A549 (cell line): ENCODE measurements around the gene FHL2. TPM values are rescaled to one million over a fixed set of nuclear protein-coding genes. Genes with fewer than 3 reads are reported as not detected.

ENCODE experiments used
- ATAC-seq, 2 experiments: fragments of 200-7000 bp in 1 of 2; fragments of >200 bp in 1 of 2; cut with Nextera tagmentation in 1 of 2; cut with Tn5 transposase in 1 of 2; 3 replicates each; pipeline versions ENCODE4 v1.8.0 to v1.9.1; 2018 to 2020; ENCODE audit warnings: mild to moderate bottlenecking in 1 of 2, moderate library complexity in 1 of 2
- CTCF ChIA-PET: fragments of 300-600 bp; sonication (Branson Sonifier 250); formaldehyde crosslinking; extraction: SDS; loops from one replicate; lab custom pipeline; 2021; ENCODE audit warnings: antibody characterized with exemption, inconsistent platforms; lab: Yijun Ruan, JAX
- POLR2A ChIA-PET: fragments of 350-600 bp; formaldehyde crosslinking; extraction: SDS; loops from one replicate; lab custom pipeline; 2021; ENCODE audit warnings: antibody characterized with exemption, inconsistent platforms; lab: Yijun Ruan, JAX
- DNase-seq, 2 experiments: peaks; one replicate each; pipeline versions ENCODE4 v3.0.0 to v3.0.0-alpha.2; 2011 to 2016; ENCODE audit warnings: low read depth in 1 of 2, low spot score in 1 of 2
- FAIRE-seq: peaks from 2 replicates; lab custom pipeline; 2011; peaks lifted over from hg19 to GRCh38; lab: Jason Lieb, UNC
- H3K27ac ChIP-seq, 2 experiments: fragments of >200 bp; sonication (Bioruptor Twin); formaldehyde crosslinking; 3 replicates each; pipeline ENCODE4 v1.5.1; 2016 to 2017
- H3K4me1 ChIP-seq: fragments of >200 bp; sonication (Bioruptor Twin); formaldehyde crosslinking; 3 replicates; pipeline ENCODE4 v1.6.1; 2016
- H3K4me2 ChIP-seq: fragments of >200 bp; sonication (Bioruptor Twin); formaldehyde crosslinking; 3 replicates; pipeline ENCODE4 v1.6.1; 2016
- H3K4me3 ChIP-seq: fragments of >200 bp; sonication (Bioruptor Twin); formaldehyde crosslinking; 3 replicates; pipeline ENCODE4 v1.5.1; 2016
- H3K9me3 ChIP-seq: fragments of >200 bp; sonication (Bioruptor Twin); formaldehyde crosslinking; 3 replicates; pipeline ENCODE4 v1.6.1; 2016
- BHLHE40 ChIP-seq: IDR thresholded peaks from 2 replicates; pipeline ENCODE4 v1.6.1; 2012; ENCODE audit warnings: low read depth, low read length, inconsistent platforms
- CEBPB ChIP-seq, 2 experiments: fragments of >200 bp in 1 of 2; sonication (Bioruptor Twin) in 1 of 2; formaldehyde crosslinking in 1 of 2; IDR thresholded peaks; 2 replicates each; pipeline ENCODE4 v1.6.1; 2012 to 2016
- CHD4 ChIP-seq: fragments of 200-600 bp; sonication (generic); IDR thresholded peaks from 2 replicates; pipeline ENCODE4 v1.6.1; 2016; ENCODE audit warnings: antibody characterized with exemption, mild to moderate bottlenecking, borderline replicate concordance
- EHF ChIP-seq: fragments of 250-450 bp; sonication (Bioruptor Pico); IDR thresholded peaks from 2 replicates; pipeline ENCODE4 v1.5.0; 2020; ENCODE audit warnings: mild to moderate bottlenecking
- FOSB ChIP-seq: fragments of 250-450 bp; sonication (Bioruptor Pico); IDR thresholded peaks from 2 replicates; pipeline ENCODE4 v1.5.0; 2020; ENCODE audit warnings: mild to moderate bottlenecking, moderate library complexity
- FOSL2 ChIP-seq, 2 experiments: fragments of 450-650 bp in 1 of 2; fragments of >200 bp in 1 of 2; sonication (Bioruptor Twin) in 1 of 2; formaldehyde crosslinking; IDR thresholded peaks; 2 replicates each; pipeline versions ENCODE4 v1.5.0 to v1.6.1; 2016 to 2020; ENCODE audit warnings: mild to moderate bottlenecking in 1 of 2, moderate library complexity in 1 of 2
- HDAC2 ChIP-seq: fragments of 200-600 bp; sonication (generic); IDR thresholded peaks from 2 replicates; pipeline ENCODE4 v1.6.1; 2016
- HOXA7 ChIP-seq: fragments of 250-450 bp; sonication (Bioruptor Pico); IDR thresholded peaks from 2 replicates; pipeline ENCODE4 v1.5.0; 2020; ENCODE audit warnings: mild to moderate bottlenecking, moderate library complexity
- HOXB13 ChIP-seq: fragments of 250-450 bp; sonication (Bioruptor Pico); IDR thresholded peaks from 2 replicates; pipeline ENCODE4 v1.5.0; 2020; ENCODE audit warnings: low read depth, mild to moderate bottlenecking, moderate library complexity
- MAFK ChIP-seq: fragments of 450-650 bp; IDR thresholded peaks from 2 replicates; pipeline ENCODE4 v1.6.1; 2014; ENCODE audit not compliant: partially characterized antibody
- PHF8 ChIP-seq: fragments of 200-600 bp; sonication (generic); IDR thresholded peaks from 2 replicates; pipeline ENCODE4 v1.6.1; 2016; ENCODE audit warnings: low read depth, mild to moderate bottlenecking, antibody characterized with exemption, moderate library complexity, borderline replicate concordance
- RCOR1 ChIP-seq: fragments of 150-350 bp; IDR thresholded peaks from 2 replicates; pipeline ENCODE4 v1.6.1; 2014; ENCODE audit warnings: antibody characterized with exemption, low read length, low read depth
- RFX5 ChIP-seq: fragments of 450-650 bp; IDR thresholded peaks from 2 replicates; pipeline ENCODE4 v1.7.1; 2014; ENCODE audit warnings: antibody characterized with exemption, mild to moderate bottlenecking, moderate library complexity
- TP53 ChIP-seq: fragments of 250-450 bp; sonication (Bioruptor Pico); IDR thresholded peaks from 2 replicates; pipeline ENCODE4 v1.5.0; 2021; ENCODE audit warnings: mild to moderate bottlenecking, moderate library complexity
- ZNF302 ChIP-seq: fragments of 250-450 bp; sonication (Bioruptor Pico); IDR thresholded peaks from 2 replicates; pipeline ENCODE4 v1.9.0; 2021; ENCODE audit warnings: inconsistent platforms, mild to moderate bottlenecking, moderate library complexity
- WGBS: methylation state at CpG from one replicate; pipeline ENCODE4 v1.1.6; 2017; ENCODE audit errors: missing lambda C conversion rate; 5-methylcytosine and 5-hydroxymethylcytosine counted together
- polyA plus RNA-seq, 4 experiments: library from polyadenylated mRNA; depleted of rRNA in 3 of 4; stranded (reverse); fragments of >200 nt; fragmentation: RNase III in 1 of 4; extraction: RNeasy Plus Mini Kit Qiagen cat#74134 plus additional on column Dnase treatment in 1 of 4; gene quantifications; 2 replicates in 3 of 4; 3 replicates in 1 of 4; pipeline ENCODE4 v1.2.3, GENCODE V29; 2011 to 2017
- TF ChIP-seq, protein P1 (sequence below): fragments of 200-600 bp; sonication (generic); IDR thresholded peaks from 2 replicates; pipeline ENCODE4 v1.6.1; 2016; ENCODE audit warnings: antibody characterized with exemption, mild to moderate bottlenecking, moderate library complexity
- TF ChIP-seq, protein P2 (sequence below): fragments of 450-650 bp; IDR thresholded peaks from 2 replicates; pipeline ENCODE4 v1.6.1; 2014; ENCODE audit warnings: antibody characterized with exemption
- TF ChIP-seq, protein P3 (sequence below): fragments of >200 bp; sonication (Bioruptor Twin); formaldehyde crosslinking; IDR thresholded peaks from 3 replicates; pipeline ENCODE4 v1.6.1; 2016
- TF ChIP-seq, protein P4 (sequence below): fragments of 250-450 bp; sonication (Bioruptor Pico); IDR thresholded peaks from 2 replicates; pipeline ENCODE4 v1.5.0; 2020; ENCODE audit warnings: low read depth, mild to moderate bottlenecking, moderate library complexity
- TF ChIP-seq, protein P5 (sequence below): IDR thresholded peaks from 2 replicates; pipeline ENCODE4 v1.6.1; 2012
- TF ChIP-seq, protein P6 (sequence below): fragments of >200 bp; sonication (Bioruptor Twin); formaldehyde crosslinking; IDR thresholded peaks from 2 replicates; pipeline ENCODE4 v1.6.1; 2016

FHL2 gene
- polyA plus RNA-seq, 2 of the 4 experiments (the other 2 are of a cell fraction): 57.9 to 85.9 TPM

DNA sequence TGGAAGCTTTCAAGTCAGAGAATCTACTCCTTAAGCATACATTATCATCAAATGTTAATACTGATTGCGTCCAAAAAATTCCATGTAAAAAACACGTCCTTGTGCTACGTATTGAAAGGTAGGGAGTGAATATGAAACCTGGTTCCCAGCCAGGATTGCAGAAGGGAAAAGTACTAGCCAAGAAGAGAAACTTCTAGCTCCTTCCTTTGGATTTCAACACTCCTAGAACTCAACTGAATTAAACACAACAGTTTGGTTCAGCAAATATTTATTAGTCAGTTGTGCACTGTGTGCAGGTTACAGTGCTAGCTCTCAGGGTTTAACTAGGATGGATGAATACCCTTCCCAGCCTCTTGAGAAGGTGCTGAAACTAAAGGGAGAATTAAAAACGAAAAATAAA, 33.9 kb upstream of the FHL2 start (continued):
- TF ChIP-seq, protein P1, sequence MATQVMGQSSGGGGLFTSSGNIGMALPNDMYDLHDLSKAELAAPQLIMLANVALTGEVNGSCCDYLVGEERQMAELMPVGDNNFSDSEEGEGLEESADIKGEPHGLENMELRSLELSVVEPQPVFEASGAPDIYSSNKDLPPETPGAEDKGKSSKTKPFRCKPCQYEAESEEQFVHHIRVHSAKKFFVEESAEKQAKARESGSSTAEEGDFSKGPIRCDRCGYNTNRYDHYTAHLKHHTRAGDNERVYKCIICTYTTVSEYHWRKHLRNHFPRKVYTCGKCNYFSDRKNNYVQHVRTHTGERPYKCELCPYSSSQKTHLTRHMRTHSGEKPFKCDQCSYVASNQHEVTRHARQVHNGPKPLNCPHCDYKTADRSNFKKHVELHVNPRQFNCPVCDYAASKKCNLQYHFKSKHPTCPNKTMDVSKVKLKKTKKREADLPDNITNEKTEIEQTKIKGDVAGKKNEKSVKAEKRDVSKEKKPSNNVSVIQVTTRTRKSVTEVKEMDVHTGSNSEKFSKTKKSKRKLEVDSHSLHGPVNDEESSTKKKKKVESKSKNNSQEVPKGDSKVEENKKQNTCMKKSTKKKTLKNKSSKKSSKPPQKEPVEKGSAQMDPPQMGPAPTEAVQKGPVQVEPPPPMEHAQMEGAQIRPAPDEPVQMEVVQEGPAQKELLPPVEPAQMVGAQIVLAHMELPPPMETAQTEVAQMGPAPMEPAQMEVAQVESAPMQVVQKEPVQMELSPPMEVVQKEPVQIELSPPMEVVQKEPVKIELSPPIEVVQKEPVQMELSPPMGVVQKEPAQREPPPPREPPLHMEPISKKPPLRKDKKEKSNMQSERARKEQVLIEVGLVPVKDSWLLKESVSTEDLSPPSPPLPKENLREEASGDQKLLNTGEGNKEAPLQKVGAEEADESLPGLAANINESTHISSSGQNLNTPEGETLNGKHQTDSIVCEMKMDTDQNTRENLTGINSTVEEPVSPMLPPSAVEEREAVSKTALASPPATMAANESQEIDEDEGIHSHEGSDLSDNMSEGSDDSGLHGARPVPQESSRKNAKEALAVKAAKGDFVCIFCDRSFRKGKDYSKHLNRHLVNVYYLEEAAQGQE: no peak
- TF ChIP-seq, all 56 proteins: peak for 0

DNA sequence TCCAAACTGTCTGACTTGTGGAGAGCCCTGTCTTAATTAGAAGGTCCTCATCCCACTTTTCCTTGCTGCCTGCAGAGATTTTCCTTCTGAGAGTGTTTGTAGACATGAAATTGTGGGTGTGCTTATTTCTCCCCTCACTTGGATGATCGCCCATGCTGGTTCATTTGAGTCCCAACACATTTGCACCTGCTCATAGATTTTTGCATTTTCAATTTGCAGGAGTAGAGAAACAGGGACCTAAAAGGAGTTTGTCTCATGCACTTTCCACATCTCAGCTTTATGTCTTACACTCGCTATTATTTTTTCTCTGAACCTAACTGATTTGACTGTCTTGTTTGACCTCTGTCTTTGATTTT, 33.2 kb upstream of the FHL2 start:
- TF ChIP-seq MAFK (no peak), TP53 (CRISPR knock-in tag) (no peak), ZNF302 (CRISPR knock-in tag) (no peak), RCOR1 (no peak), PHF8 (no peak), CHD4 (no peak), HOXA7 (no peak), HOXB13 (CRISPR knock-in tag) (no peak), HDAC2 (no peak), EHF (CRISPR knock-in tag) (no peak), FOSL2 (IDR thresholded peaks at IDR 0.05) (no peak), FOSL2 (CRISPR knock-in tag; IDR thresholded peaks at IDR 0.05) (no peak), FOSB (CRISPR knock-in tag) (no peak), BHLHE40 (no peak), RFX5 (no peak), CEBPB (IDR thresholded peaks at IDR 0.05) (no peak)
- TF ChIP-seq, protein P2, sequence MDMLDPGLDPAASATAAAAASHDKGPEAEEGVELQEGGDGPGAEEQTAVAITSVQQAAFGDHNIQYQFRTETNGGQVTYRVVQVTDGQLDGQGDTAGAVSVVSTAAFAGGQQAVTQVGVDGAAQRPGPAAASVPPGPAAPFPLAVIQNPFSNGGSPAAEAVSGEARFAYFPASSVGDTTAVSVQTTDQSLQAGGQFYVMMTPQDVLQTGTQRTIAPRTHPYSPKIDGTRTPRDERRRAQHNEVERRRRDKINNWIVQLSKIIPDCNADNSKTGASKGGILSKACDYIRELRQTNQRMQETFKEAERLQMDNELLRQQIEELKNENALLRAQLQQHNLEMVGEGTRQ: no peak
- TF ChIP-seq, protein P3, sequence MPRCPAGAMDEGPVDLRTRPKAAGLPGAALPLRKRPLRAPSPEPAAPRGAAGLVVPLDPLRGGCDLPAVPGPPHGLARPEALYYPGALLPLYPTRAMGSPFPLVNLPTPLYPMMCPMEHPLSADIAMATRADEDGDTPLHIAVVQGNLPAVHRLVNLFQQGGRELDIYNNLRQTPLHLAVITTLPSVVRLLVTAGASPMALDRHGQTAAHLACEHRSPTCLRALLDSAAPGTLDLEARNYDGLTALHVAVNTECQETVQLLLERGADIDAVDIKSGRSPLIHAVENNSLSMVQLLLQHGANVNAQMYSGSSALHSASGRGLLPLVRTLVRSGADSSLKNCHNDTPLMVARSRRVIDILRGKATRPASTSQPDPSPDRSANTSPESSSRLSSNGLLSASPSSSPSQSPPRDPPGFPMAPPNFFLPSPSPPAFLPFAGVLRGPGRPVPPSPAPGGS: no peak
- TF ChIP-seq, protein P4, sequence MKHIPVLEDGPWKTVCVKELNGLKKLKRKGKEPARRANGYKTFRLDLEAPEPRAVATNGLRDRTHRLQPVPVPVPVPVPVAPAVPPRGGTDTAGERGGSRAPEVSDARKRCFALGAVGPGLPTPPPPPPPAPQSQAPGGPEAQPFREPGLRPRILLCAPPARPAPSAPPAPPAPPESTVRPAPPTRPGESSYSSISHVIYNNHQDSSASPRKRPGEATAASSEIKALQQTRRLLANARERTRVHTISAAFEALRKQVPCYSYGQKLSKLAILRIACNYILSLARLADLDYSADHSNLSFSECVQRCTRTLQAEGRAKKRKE: no peak
- TF ChIP-seq, protein P5, sequence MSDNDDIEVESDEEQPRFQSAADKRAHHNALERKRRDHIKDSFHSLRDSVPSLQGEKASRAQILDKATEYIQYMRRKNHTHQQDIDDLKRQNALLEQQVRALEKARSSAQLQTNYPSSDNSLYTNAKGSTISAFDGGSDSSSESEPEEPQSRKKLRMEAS: no peak
- TF ChIP-seq, protein P6, sequence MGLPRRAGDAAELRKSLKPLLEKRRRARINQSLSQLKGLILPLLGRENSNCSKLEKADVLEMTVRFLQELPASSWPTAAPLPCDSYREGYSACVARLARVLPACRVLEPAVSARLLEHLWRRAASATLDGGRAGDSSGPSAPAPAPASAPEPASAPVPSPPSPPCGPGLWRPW: no peak
- ChIA-PET POLR2A (no interaction called here), CTCF (interaction anchor here (1.3 to 1.8 kb wide), 3 partner anchors 9 to 89 kb away, joined by 4 to 6 read pairs (median 4); no protein-coding TSS in a partner anchor)
- H3K4me2 ChIP-seq: no peak overlapping the region
- WGBS: 58% methylated on average over 2 of the region's 2 CpGs
- H3K4me3 ChIP-seq: no peak overlapping the region
- H3K9me3 ChIP-seq: no peaks in the 10 kb centered on the region
- peaks cover 8% of the 10 kb centered on the region; the same call in 1 of the 3 replicates for H3K4me1 ChIP-seq
- ATAC-seq (no peak), FAIRE-seq (no peak), DNase-seq (no peak)
- H3K27ac ChIP-seq: no peak overlapping the region
